Measurements from ENCODE around the gene CCDC33.

- TF ChIP-seq POLR2A (IDR thresholded peaks at IDR 0.05) (no peak), CTCF (IDR thresholded peaks at IDR 0.05) (peak; percentile 68 to 90 (median 84))
These were observed 139.2 kb downstream of the CCDC33 start for GRCh38 chr15:74375303-74375693.
